Measurements from ENCODE around the gene CKM. TPM values are rescaled to one million over a fixed set of nuclear protein-coding genes. Genes with fewer than 3 reads are reported as not detected.

Gene CKM
- total RNA-seq, 1 experiment from 2014 or later, result not detected

- intact Hi-C loops (cut with micrococcal nuclease; ENCODE audit: unreplicated experiment), result no loop called here
- CTCF ChIA-PET, result no interaction called here
- TF ChIP-seq CTCF (IDR thresholded peaks at IDR 0.05; ENCODE audit: insufficient read depth in 1 of 2, low read depth in 1 of 2, low read length in 1 of 2, severe bottlenecking in 1 of 2, unreplicated experiment in 1 of 2), result no peak
These were observed 65.8 kb downstream of the CKM start for GRCh38 chr19:45256836-45257235.

More at GRCh38 chr19:45256836-45257235, 65.8 kb downstream of the CKM start:
- H3K27me3 ChIP-seq (replicated peaks; ENCODE audit: control insufficient read depth, insufficient read depth, low read length), result no peaks in the 10 kb centered on the region
- Mint-ChIP-seq H3K27ac (ENCODE audit: unreplicated experiment) (no peak overlapping the region), H3K4me1 (ENCODE audit: low read depth, unreplicated experiment) (no peaks in the 10 kb centered on the region), H3K27me3 (ENCODE audit: insufficient read depth, unreplicated experiment) (no peaks in the 10 kb centered on the region), H3K9me3 (ENCODE audit: unreplicated experiment) (no peaks in the 10 kb centered on the region), H3K36me3 (ENCODE audit: insufficient read depth, unreplicated experiment) (peaks cover 10% of the 10 kb centered on the region), H3K4me3 (ENCODE audit: unreplicated experiment) (no peak overlapping the region)
- H3K9me3 ChIP-seq, result no peaks in the 10 kb centered on the region
- BruUV-seq (replicated peaks), result no TSS peak
- H3K4me1 ChIP-seq, result no peaks in the 10 kb centered on the region; the same call in 1 of the 2 replicates
- POLR2A ChIA-PET, result no interaction called here
- H3K36me3 ChIP-seq (ENCODE audit: control insufficient read depth, insufficient read depth, low read length), result no peaks in the 10 kb centered on the region
- H3K4me3 ChIP-seq (ENCODE audit: low read depth, low read length), result no peak overlapping the region
- no peak for DNase-seq

Other genes with a start within 250 kb of the CKM start
- 8.4 and 9.4 TPM in 2 replicates for gene ZNF296, start 246.4 kb downstream of the CKM start, total RNA-seq (2022)
- 45.8 and 49.3 TPM in 2 replicates for gene GEMIN7, start 243.6 kb downstream of the CKM start, total RNA-seq (2022)
- gene PPP1R37, start 229.7 kb downstream of the CKM start, total RNA-seq (2022), result 42.1 and 47.7 TPM in 2 replicates
- gene NKPD1, start 161.9 kb downstream of the CKM start, total RNA-seq (2022), result 2.4 and 2.9 TPM in 2 replicates
- gene TRAPPC6A, start 144.6 kb downstream of the CKM start, total RNA-seq (2022), result 50.5 and 53.2 TPM in 2 replicates
- gene BLOC1S3, start 144.1 kb downstream of the CKM start, total RNA-seq (2022), result 20.1 and 20.4 TPM in 2 replicates
- not detected in 2 replicates for gene EXOC3L2, start 77.5 kb downstream of the CKM start, total RNA-seq (2022)
- gene MARK4, start 71.6 kb downstream of the CKM start, total RNA-seq (2022), result 30.3 and 33.4 TPM in 2 replicates
- 7.1 and 10.2 TPM in 2 replicates for gene KLC3, start 17.9 kb upstream of the CKM start, total RNA-seq (2022)
- gene ERCC2, start 47.7 kb upstream of the CKM start, total RNA-seq (2022), result 86.8 and 89.5 TPM in 2 replicates
- 65.8 and 68.6 TPM in 2 replicates for gene PPP1R13L, start 82.2 kb upstream of the CKM start, total RNA-seq (2022)
- gene POLR1G, start 83.8 kb upstream of the CKM start, total RNA-seq (2022), result 27.7 and 31.1 TPM in 2 replicates
- 43.5 and 51.0 TPM in 2 replicates for gene ERCC1, start 101.0 kb upstream of the CKM start, total RNA-seq (2022)
- 6.4 TPM in 2 replicates for gene FOSB, start 145.1 kb upstream of the CKM start, total RNA-seq (2022)
- 13.8 and 18.1 TPM in 2 replicates for gene RTN2, start 174.2 kb upstream of the CKM start, total RNA-seq (2022)
- gene PPM1N, start 175.6 kb upstream of the CKM start, total RNA-seq (2022), result 1.2 and 2.8 TPM in 2 replicates
- 72.4 and 83.1 TPM in 2 replicates for gene VASP, start 184.6 kb upstream of the CKM start, total RNA-seq (2022)